Eye (tissue), 1 donor: Measurements from ENCODE around the gene TRIM47.
A peak's percentile ranks its signal among the peaks of the same experiment; 100 is the strongest.
"Not testable (repeated sequence)": the region's sequence is repeated elsewhere in the genome, so short reads cannot be mapped to it uniquely, and the experiment has no call there.

Source experiments
- DNase-seq: peaks from one replicate; pipeline ENCODE4 v3.0.0-alpha.2; 2015

TRIM47 gene

GRCh38 chr17:75891022-75891604, 12.7 kb upstream of the TRIM47 start:
- peak; percentile 23 for DNase-seq

- no peak for DNase-seq
Observed at GRCh38 chr17:75889454-75889853, 11.1 kb upstream of the TRIM47 start.

- no peak for DNase-seq
Observed at GRCh38 chr17:75888484-75888883, 10.1 kb upstream of the TRIM47 start.

- not testable (repeated sequence) for DNase-seq
Observed at GRCh38 chr17:75885860-75886259, 7.5 kb upstream of the TRIM47 start.

- DNase-seq = no peak
Observed at GRCh38 chr17:75885431-75885830, 7.0 kb upstream of the TRIM47 start.

GRCh38 chr17:75881678-75882454, 3.5 kb upstream of the TRIM47 start:
- DNase-seq = no peak

GRCh38 chr17:75880266-75880665, 1.9 kb upstream of the TRIM47 start:
- no peak for DNase-seq

GRCh38 chr17:75877752-75878173, 618 bp downstream of the TRIM47 start:
- peak; percentile 87 for DNase-seq

GRCh38 chr17:75876938-75877751, 1.2 kb downstream of the TRIM47 start:
- DNase-seq = peak; percentile 73

GRCh38 chr17:75876190-75876937, 2.0 kb downstream of the TRIM47 start:
- DNase-seq = peak; percentile 32

GRCh38 chr17:75875940-75876189, 2.5 kb downstream of the TRIM47 start:
- no peak for DNase-seq

- DNase-seq = no peak
Observed at GRCh38 chr17:75875182-75875939, 3.0 kb downstream of the TRIM47 start.

GRCh38 chr17:75874323-75875181, 3.8 kb downstream of the TRIM47 start:
- DNase-seq = no peak

- no peak for DNase-seq
Observed at GRCh38 chr17:75873587-75874322, 4.6 kb downstream of the TRIM47 start.

- peak; percentile 33 for DNase-seq
Observed at GRCh38 chr17:75872434-75873351, 5.7 kb downstream of the TRIM47 start.

- DNase-seq = not testable (repeated sequence)
Observed at GRCh38 chr17:75870228-75870627, 8.2 kb downstream of the TRIM47 start.

GRCh38 chr17:75869282-75870141, 8.9 kb downstream of the TRIM47 start:
- peak; percentile 36 for DNase-seq

- not testable (repeated sequence) for DNase-seq
Observed at GRCh38 chr17:75868730-75869281, 9.6 kb downstream of the TRIM47 start.
